DOHH2 (cell line): ENCODE measurements around the gene RCAN2.

Experiments used
- EZH2phosphoT487 ChIP-seq: fragments of 200-600 bp; sonication (generic); IDR thresholded peaks from 2 replicates; pipeline ENCODE4 v1.6.1; 2017; ENCODE audit warnings: borderline replicate concordance, mild to moderate bottlenecking, antibody characterized with exemption, low read length, moderate library complexity, mixed read lengths
- TF ChIP-seq, protein P1 (sequence below): fragments of 200-600 bp; sonication (generic); IDR thresholded peaks from one replicate; pipeline ENCODE4 v1.5.1; 2014; ENCODE audit warnings: antibody characterized with exemption, mild to moderate bottlenecking, low read depth, low read length; ENCODE audit not compliant: poor library complexity, severe bottlenecking

GRCh38 chr6:46419576-46420002, 71.7 kb downstream of the RCAN2 start:
- TF ChIP-seq, protein P1, sequence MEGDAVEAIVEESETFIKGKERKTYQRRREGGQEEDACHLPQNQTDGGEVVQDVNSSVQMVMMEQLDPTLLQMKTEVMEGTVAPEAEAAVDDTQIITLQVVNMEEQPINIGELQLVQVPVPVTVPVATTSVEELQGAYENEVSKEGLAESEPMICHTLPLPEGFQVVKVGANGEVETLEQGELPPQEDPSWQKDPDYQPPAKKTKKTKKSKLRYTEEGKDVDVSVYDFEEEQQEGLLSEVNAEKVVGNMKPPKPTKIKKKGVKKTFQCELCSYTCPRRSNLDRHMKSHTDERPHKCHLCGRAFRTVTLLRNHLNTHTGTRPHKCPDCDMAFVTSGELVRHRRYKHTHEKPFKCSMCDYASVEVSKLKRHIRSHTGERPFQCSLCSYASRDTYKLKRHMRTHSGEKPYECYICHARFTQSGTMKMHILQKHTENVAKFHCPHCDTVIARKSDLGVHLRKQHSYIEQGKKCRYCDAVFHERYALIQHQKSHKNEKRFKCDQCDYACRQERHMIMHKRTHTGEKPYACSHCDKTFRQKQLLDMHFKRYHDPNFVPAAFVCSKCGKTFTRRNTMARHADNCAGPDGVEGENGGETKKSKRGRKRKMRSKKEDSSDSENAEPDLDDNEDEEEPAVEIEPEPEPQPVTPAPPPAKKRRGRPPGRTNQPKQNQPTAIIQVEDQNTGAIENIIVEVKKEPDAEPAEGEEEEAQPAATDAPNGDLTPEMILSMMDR: peak; percentile 59
- TF ChIP-seq EZH2phosphoT487: no peak
